ENCODE data around the gene PER2. TPM values are rescaled to one million over a fixed set of nuclear protein-coding genes. Genes with fewer than 3 reads are reported as not detected.

PER2 gene
- total and polyA plus RNA-seq, 4 donors, result 5.5 to 9.9 (median 9.3) TPM

DNA sequence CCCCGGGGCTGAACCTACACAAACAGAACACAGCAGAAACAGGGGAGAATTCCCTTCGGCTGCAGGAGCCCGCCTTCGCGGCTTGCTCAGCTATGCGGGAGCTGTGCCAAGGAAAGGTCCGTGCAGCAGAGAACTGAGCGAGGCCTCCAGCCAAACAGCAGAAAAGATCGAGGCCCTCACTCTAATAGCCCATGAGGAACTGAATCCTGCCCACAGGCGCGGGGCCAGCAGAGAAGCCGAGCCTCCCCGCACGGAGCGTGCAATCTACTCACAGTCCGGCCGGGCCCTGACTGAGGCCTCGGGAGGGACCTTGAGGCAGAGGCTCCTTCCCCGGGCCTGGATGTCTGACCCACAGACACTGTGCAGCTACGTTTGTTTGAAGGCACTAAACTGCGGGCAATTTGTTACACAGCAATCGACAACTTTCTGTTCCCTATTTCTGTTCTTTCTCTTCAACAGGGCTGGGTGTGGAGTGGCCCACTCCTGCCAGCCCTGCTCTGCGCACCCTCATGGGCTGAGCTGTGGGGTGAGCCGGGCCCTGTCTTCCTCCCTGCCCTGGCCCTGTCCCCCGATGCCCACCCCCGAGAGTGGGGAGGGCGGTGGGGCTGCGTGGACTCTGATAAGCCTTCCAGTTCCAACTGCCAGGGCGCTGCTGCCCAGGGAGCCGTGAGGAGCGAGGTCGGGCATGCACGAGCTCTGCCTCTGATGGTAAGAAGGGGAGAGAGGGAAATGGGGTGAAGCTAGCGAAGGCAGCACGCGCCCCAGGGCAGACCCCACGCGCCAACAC lies 62.3 kb downstream of the PER2 start:
- Histone ChIP-seq H3K4me3 (ENCODE audit: low read depth, low read length) (no peak overlapping the region), H3K27ac (ENCODE audit: low read depth, low read length) (peak overlapping the region; percentile 61)

DNA sequence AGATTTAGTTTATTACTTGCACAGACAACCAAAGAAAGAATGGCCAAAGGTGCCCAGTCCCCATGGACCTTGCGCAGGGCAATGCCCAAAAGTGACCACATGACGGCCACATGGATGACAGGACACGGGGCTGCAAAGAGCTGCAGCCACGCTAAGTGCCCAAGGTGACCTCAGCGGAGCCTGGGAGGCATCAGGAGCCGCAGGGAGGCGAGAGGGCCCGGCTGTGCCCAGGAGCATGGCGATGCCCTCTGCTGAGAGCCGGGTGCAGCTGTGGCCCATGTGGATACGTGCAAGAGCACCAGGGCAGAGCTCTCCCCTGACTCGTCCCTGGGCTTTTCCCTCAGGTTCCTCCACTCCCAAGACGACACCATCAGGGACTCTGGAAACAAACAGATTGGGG lies 63.3 kb downstream of the PER2 start:
- Histone ChIP-seq H3K9me3 (ENCODE audit: control insufficient read depth, insufficient read depth, low read length) (no peaks in the 10 kb centered on the region), H3K27me3 (ENCODE audit: control insufficient read depth, insufficient read depth, low read length) (no peaks in the 10 kb centered on the region), H3K4me3 (ENCODE audit: low read depth, low read length) (no peak overlapping the region), H3K36me3 (ENCODE audit: control insufficient read depth, insufficient read depth, low read length) (peaks cover 31% of the 10 kb centered on the region), H3K27ac (ENCODE audit: low read depth, low read length) (no peak overlapping the region), H3K4me1 (ENCODE audit: control insufficient read depth, insufficient read depth, low read length) (peaks cover 59% of the 10 kb centered on the region)
- DNase-seq (ENCODE audit: low read depth in 4 of 6, low spot score in 6 of 6), result no peak
- WGBS (ENCODE audit: insufficient coverage), result 93% methylated on average over 12 of the region's 13 CpGs

More for the DNA sequence above, 62.3 kb downstream of the PER2 start:
- Histone ChIP-seq H3K36me3 (ENCODE audit: control insufficient read depth, insufficient read depth, low read length) (peaks cover 31% of the 10 kb centered on the region), H3K9me3 (ENCODE audit: control insufficient read depth, insufficient read depth, low read length) (no peaks in the 10 kb centered on the region), H3K4me1 (ENCODE audit: control insufficient read depth, insufficient read depth, low read length) (peaks cover 56% of the 10 kb centered on the region), H3K27me3 (ENCODE audit: control insufficient read depth, insufficient read depth, low read length) (no peaks in the 10 kb centered on the region)
- 76% methylated on average over 37 of the region's 38 CpGs for WGBS (ENCODE audit: insufficient coverage)
- DNase-seq (ENCODE audit: low read depth in 4 of 6, low spot score in 6 of 6), result peak in 2 of 6 donors; percentile 29 to 66

DNA sequence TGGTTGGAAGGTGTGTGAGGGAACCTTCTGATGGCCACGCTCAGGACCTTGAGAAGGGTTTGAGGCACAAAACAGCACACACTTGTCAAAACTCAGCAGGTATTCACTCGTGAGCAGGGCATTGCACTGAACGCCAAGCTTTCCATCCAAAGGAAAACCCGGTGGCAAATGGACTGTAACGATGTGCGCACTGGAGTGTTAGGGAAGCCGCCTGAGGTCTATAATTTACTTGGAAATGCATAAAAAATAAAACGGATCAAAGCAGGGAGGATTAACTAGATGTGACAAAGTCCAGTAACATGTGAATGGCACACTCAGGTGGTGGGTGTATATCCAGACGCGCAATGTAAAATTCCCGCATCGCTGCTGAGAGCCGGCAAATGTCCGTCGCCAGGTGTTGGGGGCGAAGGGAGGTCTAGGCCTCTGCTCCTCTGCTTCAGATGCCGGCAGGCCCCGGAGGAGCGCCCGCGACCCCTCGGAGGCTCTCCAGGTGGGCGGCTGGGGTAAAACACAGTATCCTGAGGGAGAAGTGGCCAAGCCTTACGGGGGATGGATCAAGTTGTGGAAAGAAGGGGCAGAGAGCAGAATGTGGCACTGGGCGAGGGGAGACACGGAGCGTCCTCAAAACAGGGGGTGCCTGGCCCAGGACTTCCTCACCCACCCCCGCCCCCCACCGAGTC lies 63.9 kb downstream of the PER2 start:
- H3K27ac ChIP-seq (ENCODE audit: low read depth, low read length), result no peak overlapping the region

DNA sequence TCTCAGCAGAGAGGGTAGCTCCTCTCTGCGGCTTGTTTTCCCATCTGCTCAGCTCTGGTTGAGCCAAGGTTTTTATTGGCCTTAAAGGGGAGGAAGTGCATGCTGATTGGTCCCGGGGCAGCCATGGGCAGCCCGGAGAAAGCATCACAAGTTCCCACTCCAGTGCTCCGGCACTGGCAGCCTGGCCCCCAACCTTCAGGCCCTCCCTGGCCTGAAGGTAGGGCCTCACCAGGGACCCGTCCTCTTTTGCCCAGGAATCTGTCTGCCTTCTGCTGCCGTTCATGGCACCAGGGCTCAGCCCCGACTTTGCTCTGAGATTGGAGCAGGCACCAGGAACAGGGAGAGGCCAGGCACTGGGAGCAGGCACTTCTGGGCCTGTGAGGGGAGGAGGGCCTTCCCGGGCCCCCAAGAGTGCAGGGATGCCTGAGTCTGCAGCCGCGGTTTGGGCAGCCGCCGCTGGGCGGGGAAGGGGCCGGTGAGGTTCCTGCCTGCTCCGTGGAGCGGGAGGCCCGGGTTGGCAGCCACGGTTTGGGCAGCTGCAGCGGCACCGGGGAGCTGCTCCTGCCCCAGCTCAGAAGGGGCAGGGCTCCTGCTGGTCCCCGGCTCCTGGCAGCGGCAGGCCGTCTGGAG lies 67.4 kb downstream of the PER2 start:
- H3K4me1 ChIP-seq (ENCODE audit: control insufficient read depth, insufficient read depth, low read length), result peaks cover 41% of the 10 kb centered on the region
- no peaks in the 10 kb centered on the region for H3K9me3 ChIP-seq (ENCODE audit: control insufficient read depth, insufficient read depth, low read length)
- 79% methylated on average over 22 of the region's 23 CpGs for WGBS (ENCODE audit: insufficient coverage)
- peak overlapping the region; percentile 40 for H3K27ac ChIP-seq (ENCODE audit: low read depth, low read length)
- H3K27me3 ChIP-seq (ENCODE audit: control insufficient read depth, insufficient read depth, low read length), result no peaks in the 10 kb centered on the region
- DNase-seq (ENCODE audit: low read depth in 4 of 6, low spot score in 6 of 6), result peak in 2 of 6 donors; percentile 29 to 38
- H3K4me3 ChIP-seq (ENCODE audit: low read depth, low read length), result no peak overlapping the region
- H3K36me3 ChIP-seq (ENCODE audit: control insufficient read depth, insufficient read depth, low read length), result peaks cover 15% of the 10 kb centered on the region

More for the DNA sequence above, 63.9 kb downstream of the PER2 start:
- WGBS (ENCODE audit: insufficient coverage), result 95% methylated on average over 29 of the region's 29 CpGs
- Histone ChIP-seq H3K4me3 (ENCODE audit: low read depth, low read length) (no peak overlapping the region), H3K36me3 (ENCODE audit: control insufficient read depth, insufficient read depth, low read length) (peaks cover 31% of the 10 kb centered on the region), H3K4me1 (ENCODE audit: control insufficient read depth, insufficient read depth, low read length) (peaks cover 54% of the 10 kb centered on the region), H3K9me3 (ENCODE audit: control insufficient read depth, insufficient read depth, low read length) (no peaks in the 10 kb centered on the region), H3K27me3 (ENCODE audit: control insufficient read depth, insufficient read depth, low read length) (no peaks in the 10 kb centered on the region)
- no peak for DNase-seq (ENCODE audit: low read depth in 4 of 6, low spot score in 6 of 6)

DNA sequence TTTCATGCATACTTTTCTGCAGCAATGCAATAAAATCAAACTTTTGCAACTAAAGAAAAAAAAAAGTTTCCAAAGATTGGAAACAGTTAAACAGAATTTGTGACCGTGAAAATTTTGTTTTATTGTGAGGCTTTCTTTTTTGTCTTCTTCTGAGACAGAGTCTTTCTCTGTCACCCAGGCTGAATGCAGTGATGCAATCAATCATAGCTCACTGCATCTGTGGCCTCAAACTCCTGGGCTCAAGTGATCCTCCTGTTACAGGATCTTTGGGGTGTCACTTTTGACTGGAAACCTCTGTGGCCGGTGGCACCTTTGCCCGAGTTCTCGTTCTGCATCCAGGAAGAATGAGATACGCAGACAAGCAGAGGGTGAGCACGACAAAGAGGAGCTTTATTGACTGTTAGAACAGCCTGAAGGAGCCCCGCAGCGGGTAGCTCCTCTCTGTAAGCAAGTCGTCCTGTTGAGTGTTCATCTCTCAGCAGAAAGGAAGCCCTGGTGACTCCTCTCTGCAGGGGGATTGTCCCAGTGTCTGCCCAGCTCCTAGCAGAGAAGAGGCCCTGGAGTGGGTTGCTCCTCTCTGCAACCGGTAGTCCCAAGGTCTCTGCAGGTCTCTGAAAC lies 68.0 kb downstream of the PER2 start:
- DNase-seq (ENCODE audit: low read depth in 4 of 6, low spot score in 6 of 6), result no peak
- H3K9me3 ChIP-seq (ENCODE audit: control insufficient read depth, insufficient read depth, low read length), result no peaks in the 10 kb centered on the region
- 58% methylated on average over 9 of the region's 10 CpGs for WGBS (ENCODE audit: insufficient coverage)
- peak overlapping the region; percentile 40 for H3K27ac ChIP-seq (ENCODE audit: low read depth, low read length)
- H3K36me3 ChIP-seq (ENCODE audit: control insufficient read depth, insufficient read depth, low read length), result peaks cover 10% of the 10 kb centered on the region
- no peaks in the 10 kb centered on the region for H3K27me3 ChIP-seq (ENCODE audit: control insufficient read depth, insufficient read depth, low read length)
- H3K4me1 ChIP-seq (ENCODE audit: control insufficient read depth, insufficient read depth, low read length), result peaks cover 40% of the 10 kb centered on the region
- H3K4me3 ChIP-seq (ENCODE audit: low read depth, low read length), result no peak overlapping the region

DNA sequence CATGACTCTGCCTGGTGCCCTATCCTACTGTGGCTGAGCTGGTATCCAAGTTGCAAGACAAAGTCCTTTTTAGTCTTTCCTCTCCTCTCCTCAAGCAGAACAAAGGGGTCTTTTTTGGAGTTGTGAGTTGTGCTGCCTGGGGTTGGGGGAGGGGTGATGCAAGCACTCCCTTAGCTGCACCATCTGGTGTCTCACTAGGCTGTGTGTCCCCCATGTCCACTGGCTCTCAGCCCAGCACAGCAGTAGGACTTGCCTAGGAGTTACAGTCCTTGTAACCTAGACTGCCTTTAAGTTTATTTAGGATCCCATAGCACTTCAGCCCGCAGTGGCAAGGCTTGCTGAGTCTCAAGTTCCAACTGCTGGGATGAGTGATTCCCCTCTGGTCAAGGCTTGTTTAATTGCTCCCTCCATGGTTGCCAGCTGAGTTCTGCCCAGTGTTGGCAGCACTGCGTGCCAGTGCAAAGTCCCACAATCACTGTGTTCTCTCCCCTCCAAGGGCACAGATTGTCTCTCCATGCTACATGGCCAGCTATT lies 71.7 kb downstream of the PER2 start:
- Histone ChIP-seq H3K9me3 (ENCODE audit: control insufficient read depth, insufficient read depth, low read length) (no peaks in the 10 kb centered on the region), H3K4me1 (ENCODE audit: control insufficient read depth, insufficient read depth, low read length) (peaks cover 35% of the 10 kb centered on the region), H3K4me3 (ENCODE audit: low read depth, low read length) (no peak overlapping the region), H3K27me3 (ENCODE audit: control insufficient read depth, insufficient read depth, low read length) (no peaks in the 10 kb centered on the region), H3K36me3 (ENCODE audit: control insufficient read depth, insufficient read depth, low read length) (no peaks in the 10 kb centered on the region), H3K27ac (ENCODE audit: low read depth, low read length) (peak overlapping the region; percentile 92)
- peak in 3 of 6 donors; percentile 68 to 93 (median 77) for DNase-seq (ENCODE audit: low read depth in 4 of 6, low spot score in 6 of 6)
- 38% methylated on average over 2 of the region's 2 CpGs for WGBS (ENCODE audit: insufficient coverage)

DNA sequence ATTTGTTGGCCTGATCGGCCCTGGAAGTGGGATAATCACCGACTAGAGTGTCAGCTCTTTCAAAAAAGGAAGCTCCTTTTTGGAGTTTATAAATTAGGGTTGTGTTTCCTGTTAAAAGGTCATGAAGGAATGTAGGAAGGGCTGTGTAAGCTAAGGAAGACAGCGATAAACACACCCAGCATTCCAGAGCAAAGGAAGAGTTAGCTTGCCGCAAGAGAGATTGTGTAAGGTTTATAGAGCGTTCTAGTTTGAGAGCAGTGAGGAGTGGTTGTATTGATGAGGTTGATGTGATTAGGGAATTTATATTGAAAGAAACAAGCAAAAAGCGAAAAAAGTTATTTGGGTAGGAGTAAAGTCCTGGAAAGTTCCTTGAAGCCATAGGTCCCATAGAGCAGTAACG lies 81.4 kb downstream of the PER2 start:
- Histone ChIP-seq H3K9me3 (ENCODE audit: control insufficient read depth, insufficient read depth, low read length) (no peaks in the 10 kb centered on the region), H3K4me3 (ENCODE audit: low read depth, low read length) (no peak overlapping the region), H3K36me3 (ENCODE audit: control insufficient read depth, insufficient read depth, low read length) (no peaks in the 10 kb centered on the region), H3K4me1 (ENCODE audit: control insufficient read depth, insufficient read depth, low read length) (peaks cover 11% of the 10 kb centered on the region), H3K27me3 (ENCODE audit: control insufficient read depth, insufficient read depth, low read length) (no peaks in the 10 kb centered on the region), H3K27ac (ENCODE audit: low read depth, low read length) (no peak overlapping the region)
- DNase-seq (ENCODE audit: low read depth in 4 of 6, low spot score in 6 of 6), result no peak
- whole genome bisulfite sequencing (ENCODE audit: insufficient coverage), result 92% methylated on average over 7 of the region's 7 CpGs

DNA sequence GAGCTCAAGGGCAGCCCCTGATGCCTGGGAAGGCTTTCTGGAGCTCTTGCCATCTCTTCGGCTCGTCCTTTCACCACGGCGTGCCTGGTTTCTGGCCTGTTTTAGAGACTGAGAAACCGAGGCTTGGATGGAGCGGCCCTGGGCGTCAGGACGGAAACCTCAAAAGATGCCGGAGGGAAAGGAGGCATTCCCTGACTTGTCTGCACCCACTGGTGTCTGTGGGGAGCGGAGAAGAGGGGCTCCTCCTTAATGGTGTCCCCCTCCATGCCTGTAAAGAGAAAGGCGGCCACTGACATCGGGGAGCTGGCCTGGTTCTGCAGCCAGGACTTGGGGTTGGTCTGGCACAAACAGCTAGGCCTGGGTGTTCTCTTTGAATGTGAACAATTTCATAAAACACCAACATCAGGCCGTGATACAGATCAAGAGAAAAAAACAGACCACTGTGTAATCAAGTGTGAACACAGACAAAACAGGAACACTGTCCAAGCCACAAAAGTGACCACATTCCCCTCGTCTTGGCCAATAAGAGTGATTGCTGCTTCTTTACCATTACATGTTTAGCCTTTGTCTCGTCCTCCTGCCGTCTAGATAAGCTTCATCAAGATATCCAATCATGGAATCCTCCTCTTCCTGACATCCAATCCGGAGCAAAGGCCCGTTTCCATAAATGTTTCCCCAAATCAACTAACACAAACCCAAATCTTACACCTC lies 84.3 kb downstream of the PER2 start:
- 60% methylated on average over 16 of the region's 18 CpGs for WGBS (ENCODE audit: insufficient coverage)
- Histone ChIP-seq H3K36me3 (ENCODE audit: control insufficient read depth, insufficient read depth, low read length) (no peaks in the 10 kb centered on the region), H3K9me3 (ENCODE audit: control insufficient read depth, insufficient read depth, low read length) (no peaks in the 10 kb centered on the region), H3K27ac (ENCODE audit: low read depth, low read length) (peak overlapping the region; percentile 83), H3K27me3 (ENCODE audit: control insufficient read depth, insufficient read depth, low read length) (no peaks in the 10 kb centered on the region), H3K4me1 (ENCODE audit: control insufficient read depth, insufficient read depth, low read length) (peaks cover 24% of the 10 kb centered on the region), H3K4me3 (ENCODE audit: low read depth, low read length) (peak overlapping the region; percentile 45)
- no peak for DNase-seq (ENCODE audit: low read depth in 4 of 6, low spot score in 6 of 6)

Data from spinal cord (tissue), 10 donors.